Posterior cingulate gyrus (tissue), 11 donors: ENCODE data around the gene ZAP70.

Experiments
- DNase-seq, 10 donors: peaks; one replicate each; pipeline versions ENCODE4 v3.0.0 to v3.0.0-alpha.2; 2020 to 2021; ENCODE audit warnings: mixed read lengths in 3 of 10
- intact Hi-C: fragments of 100-400 bp; cut with DNase I; formaldehyde crosslinking; loops from one replicate; pipeline ENCODE4 v1.15.1; 2023

Gene ZAP70

DNA sequence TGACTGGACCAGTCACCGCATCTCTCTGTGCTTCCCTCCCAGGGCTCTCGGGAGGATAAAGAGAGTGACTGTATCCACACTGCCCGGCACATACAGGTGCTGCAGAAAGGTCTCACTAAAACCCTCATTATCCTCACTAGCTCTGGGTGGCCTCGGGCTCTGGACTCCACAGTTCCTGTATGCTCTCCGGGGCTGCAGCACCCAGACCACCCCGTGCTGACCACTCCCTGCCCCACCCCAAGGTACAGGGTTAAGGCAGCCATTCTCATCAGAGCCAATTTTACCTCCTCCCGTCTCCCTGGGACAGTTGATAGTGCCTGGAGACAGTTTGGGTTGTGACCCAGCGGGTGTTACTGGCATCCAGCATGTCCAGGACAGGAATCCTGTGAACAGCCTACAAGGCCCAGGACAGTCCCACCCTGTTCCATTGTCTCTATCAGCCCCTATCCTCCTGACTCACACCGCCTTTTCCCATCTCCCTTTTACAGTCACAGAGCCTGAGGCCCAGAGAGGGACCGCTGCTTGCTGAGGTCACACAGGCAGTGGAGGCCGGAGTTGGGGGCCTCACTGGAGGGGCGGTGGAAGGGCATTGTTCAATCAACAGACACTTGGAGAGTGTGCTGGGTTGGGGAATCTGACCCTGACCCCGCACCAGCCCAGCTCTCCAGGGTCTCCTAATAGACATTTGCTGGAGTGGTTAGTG, 1.7 kb downstream of the ZAP70 start:
- intact Hi-C loops = no loop called here
- DNase-seq = peak in 4 of 10 donors; percentile 5 to 47 (median 24)

DNA sequence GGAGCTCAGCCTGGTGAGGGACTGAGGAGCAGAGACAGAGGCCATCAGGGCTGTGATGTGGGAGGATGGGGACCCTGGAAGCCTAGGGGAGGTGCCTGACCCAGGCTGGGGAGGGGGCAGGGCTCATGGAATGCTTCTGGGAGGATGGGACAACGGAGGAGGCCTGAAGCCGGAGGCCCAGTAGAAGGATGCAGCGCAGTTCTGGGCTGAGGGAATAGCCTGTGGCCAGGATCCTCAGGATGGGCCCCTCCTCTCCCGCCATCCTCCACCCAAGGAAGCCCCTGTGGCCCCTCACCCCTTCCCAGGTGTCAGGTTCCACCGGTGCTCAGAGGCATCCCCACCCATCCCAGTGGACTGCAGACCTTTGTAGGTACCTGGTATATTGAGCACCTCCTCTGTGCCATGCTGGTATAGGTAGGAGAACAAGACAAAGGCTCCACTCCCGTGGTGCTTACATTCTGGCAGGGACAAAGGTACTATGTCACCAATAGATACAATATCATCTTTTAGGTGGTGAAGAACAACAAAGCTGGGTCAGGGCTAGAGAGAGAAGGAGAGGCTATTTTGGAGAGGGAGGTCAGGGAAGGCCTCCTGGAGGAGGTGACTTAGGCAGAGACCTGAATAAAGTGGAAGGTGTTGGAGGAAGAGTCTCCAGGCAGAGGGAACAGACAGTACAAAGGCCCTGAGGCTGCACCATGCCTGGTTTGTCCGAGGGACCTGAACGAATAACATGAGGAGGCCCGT, 2.7 kb downstream of the ZAP70 start:
- peak in 5 of 10 donors; percentile 0 to 62 (median 8) for DNase-seq
- intact Hi-C loops = no loop called here

DNA sequence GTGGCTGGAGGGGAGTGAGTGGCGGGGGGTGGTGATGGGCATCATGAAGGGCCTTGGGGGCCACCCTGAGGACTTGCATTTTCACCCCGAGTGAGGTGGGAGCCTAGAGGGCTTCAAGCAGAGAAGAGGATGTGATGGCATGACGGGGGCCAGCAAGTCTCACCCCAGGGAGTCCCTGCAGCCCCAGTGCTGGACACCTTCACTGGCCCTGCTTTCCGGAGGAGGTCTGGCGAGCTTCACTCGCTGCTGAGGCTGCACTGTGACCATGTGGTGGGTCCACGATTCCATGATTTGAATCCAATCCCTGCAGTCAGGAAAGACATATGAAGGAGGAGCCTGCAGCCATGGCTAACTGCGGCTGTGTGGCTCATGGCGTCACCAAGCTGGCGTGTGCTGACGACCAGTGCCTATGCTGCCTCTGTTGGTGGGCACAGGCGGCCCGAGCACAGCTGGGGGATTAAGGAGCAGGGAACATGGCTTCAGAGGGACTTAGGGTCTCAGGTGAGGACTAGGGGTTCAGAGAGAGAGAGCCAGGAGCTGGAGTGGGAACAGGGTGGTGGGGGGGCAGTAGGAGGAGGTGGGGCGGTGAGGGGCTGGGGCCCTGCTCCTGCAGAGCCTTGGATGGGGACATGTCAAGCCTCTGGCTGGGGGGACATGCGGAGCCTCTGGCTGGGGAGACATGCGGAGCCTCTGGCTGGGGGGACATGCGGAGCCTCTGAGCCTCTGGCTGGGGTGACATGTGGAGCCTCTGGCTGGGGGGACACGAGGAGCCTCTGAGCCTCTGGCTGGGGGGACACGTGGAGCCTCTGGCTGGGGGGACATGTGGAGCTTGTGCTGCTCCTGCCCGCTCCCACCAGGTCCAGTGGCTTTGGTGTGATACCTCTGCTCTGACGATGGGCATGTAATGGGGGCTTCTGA, 3.6 kb downstream of the ZAP70 start:
- peak in 5 of 10 donors; percentile 0 to 64 (median 57) for DNase-seq
- intact Hi-C loops = no loop called here

DNA sequence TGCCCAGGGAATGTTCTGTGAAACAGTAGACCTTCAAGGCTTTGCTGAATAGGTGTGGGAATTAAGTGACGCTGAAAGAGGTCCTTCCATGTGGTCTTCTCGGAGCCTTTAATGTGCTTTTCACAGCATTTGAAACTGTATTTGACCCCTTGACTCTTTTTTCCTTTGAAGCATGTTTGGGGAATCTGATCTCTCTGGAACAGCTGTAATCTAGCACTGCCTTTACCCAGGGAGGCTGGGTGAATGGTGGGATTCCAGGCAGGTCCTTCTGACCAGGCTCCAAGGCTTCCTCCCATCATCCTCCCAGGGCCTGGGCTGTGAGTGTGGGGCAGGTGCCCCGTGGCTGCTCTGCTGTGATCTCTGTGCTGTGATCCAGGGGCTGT, 4.2 kb downstream of the ZAP70 start:
- intact Hi-C loops = no loop called here
- DNase-seq = peak in 1 of 10 donors; percentile 18

DNA sequence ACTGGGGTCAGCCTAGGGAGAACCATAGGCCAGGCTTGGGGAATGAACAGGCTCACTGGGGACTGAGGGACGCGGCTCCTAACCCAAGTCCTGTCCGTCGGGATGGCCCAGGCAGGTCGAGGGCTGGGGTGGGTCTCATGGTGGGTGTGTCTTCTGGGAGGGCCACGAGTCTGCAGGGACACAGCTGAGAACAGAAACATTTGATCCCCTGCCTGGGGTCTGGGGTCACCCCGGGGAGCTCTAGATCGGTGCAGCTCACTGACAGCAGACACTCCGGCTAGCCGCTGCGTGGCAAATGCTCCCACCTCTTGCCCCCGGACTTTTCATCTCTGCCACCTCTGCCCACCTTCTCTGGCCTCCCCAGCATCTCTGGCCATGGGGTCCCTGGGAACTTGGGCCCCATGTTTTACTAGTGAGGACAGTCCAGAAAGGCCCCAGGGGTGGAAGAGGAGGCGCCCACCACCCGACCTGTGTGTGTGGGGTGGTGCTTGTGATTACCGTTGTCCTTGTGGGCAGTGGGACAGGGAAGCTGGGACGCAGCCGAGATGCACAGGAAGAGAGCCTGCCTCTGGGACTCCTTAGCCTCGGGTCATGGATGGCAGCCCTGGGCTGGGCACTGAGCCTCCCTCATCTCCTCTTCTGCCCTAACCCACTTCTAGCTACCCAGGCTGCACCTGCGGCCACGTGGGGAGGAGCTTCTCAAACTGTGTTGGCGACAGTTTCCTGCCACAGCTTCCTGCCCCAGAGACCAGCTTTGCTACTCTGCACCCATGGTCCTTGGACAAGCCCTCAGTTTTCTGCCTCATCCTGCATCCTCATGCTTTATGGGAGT, 4.9 kb downstream of the ZAP70 start:
- intact Hi-C loops = no loop called here
- peak in 4 of 10 donors; percentile 19 to 74 (median 60) for DNase-seq

DNA sequence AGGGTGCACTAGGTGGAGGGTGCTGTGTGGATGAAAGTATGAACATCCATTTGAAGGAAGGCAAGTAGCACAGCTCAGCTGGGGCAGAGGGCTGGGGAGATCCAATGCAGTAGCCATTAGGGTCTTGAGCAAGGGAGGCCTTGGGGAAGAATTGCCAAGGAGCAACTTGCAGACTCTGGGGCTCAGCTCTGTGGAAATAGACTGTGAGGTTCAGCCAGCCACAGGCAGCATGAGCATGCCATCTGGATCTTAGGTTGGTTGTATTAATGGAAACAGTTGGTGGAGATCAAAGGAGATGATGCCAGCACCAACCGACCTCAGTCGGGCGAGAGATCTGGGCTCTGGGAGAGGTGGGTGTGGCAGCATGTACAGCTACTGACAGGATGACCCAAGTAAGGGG, 5.6 kb downstream of the ZAP70 start:
- intact Hi-C loops = no loop called here
- DNase-seq = peak in 4 of 10 donors; percentile 7 to 41 (median 22)

DNA sequence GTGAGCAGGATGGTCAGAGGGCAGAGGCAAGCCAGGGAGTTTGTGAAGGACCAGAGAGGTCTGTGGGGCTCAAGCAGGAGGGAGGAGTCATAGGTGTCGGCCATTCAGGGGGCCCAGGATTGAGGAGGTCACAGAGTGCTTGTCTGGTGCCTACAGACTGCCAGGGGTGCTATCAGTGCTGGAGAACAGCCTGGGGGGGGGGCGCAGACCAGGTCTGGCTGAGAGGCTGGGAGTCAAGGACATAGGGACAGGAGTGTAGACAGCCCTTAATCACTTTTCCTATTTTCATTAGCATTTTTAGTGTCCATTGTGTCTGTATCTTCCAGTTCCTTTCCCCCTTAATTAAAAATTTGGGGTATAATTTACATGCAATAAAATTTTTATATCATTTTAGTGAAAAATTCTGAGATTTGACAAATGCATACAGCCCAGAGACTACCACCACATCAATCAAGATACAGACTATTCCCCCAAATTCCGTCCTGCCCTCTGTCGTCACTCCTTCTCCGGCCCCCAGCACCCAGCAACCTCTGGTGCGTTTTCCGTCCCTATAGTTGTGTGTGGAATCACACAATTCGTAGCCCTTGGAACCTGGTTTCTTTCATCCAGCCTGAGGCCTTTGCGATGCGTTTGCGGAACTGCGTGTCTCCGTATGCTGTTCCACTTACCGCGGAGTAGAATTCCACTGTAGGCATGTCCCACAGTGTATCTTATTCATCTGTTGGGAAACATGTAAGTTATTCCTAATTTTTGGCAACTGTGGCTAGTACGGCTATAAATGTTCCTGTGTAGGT, 6.2 kb downstream of the ZAP70 start:
- intact Hi-C loops = no loop called here

DNA sequence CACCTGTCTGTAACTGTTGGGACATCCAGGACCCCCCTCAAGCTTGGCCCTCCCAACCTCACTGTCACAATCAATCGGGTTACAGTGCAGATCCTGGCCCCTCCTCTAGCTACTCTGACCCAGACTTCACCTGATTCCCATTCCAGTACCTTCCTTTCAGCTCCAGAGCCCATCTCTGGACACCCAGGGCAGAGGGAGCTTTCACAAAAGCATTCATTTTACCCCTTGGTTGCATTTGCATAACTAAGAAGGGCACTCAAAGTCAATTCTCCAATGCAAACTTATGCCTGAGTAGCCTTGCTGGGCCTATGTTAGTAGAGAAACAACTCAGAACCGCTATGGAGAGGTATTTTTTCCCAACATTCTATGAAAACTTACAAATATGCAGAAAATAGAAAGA, 7.4 kb downstream of the ZAP70 start:
- peak in 2 of 10 donors; percentile 2 to 7 for DNase-seq
- intact Hi-C loops = no loop called here

More for the DNA sequence above, 6.2 kb downstream of the ZAP70 start:
- DNase-seq = peak in 2 of 10 donors; percentile 31 to 60

DNA sequence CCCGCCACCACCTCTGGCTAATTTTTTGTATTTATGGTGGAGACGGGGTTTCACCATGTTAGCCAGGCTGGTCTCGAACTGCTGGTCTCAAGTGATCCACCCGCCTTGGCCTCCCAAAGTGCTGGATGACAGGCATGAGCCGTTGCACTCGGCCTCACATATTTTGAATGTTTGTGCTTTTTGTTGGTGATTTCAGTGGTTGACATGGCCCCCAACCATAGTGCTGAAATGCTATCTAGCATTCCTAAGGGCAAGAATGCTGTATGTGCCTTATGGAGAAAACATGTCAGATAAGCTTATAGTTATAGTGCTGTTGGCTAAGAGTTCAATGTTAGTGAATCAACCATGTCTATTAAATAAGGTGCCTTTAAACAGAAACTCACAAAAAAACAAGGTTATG, 8.9 kb downstream of the ZAP70 start:
- intact Hi-C loops = no loop called here
- DNase-seq = peak in 2 of 10 donors; percentile 11 to 41

DNA sequence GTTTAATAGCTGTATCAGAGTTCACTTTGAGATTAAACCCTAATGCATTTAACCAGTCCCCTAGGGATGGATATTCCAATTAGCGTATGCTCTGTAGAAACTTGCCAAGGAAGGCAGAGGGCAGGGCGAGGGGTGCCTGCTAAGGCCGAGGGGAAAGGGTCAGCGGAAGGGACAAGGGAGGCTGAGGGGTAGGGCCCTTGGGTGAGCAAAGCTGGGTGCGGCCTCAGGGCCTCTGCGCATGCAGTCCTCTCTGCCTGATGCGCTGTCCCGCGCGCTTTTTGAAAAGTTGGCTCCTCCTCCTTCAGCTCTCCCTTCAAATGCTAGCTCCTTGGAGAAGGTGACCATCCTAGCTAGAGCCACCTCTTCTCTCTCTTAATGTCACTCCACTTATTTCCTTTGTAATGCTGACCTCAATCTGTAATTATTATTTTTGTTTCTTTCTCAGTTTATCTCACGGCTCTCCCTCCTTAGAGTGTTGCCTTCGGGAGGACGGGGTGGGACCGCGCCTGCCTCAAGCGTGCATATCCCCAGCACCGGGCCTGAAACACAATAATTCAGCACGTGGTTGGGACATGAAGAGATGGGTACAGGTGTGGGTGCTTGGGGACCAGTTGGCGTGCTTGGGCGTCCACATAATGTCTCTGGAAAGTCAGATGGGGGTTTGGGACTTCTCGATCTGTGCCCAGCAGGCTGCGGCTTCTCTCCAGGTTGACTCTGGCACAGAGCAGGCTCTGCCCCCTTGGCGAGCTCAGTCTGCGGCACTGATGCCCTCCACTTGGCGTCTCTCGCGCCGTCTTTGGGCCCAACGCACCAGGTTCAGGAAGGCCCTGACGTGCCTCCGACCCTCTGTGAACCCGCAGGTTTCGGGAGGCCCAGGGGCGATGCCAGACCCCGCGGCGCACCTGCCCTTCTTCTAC, 10.0 kb downstream of the ZAP70 start:
- intact Hi-C loops = no loop called here
- DNase-seq = peak in 4 of 10 donors; percentile 20 to 80 (median 64)

DNA sequence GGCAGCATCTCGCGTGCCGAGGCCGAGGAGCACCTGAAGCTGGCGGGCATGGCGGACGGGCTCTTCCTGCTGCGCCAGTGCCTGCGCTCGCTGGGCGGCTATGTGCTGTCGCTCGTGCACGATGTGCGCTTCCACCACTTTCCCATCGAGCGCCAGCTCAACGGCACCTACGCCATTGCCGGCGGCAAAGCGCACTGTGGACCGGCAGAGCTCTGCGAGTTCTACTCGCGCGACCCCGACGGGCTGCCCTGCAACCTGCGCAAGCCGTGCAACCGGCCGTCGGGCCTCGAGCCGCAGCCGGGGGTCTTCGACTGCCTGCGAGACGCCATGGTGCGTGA, 10.7 kb downstream of the ZAP70 start:
- peak in 4 of 10 donors; percentile 16 to 73 (median 55) for DNase-seq
- intact Hi-C loops = no loop called here

DNA sequence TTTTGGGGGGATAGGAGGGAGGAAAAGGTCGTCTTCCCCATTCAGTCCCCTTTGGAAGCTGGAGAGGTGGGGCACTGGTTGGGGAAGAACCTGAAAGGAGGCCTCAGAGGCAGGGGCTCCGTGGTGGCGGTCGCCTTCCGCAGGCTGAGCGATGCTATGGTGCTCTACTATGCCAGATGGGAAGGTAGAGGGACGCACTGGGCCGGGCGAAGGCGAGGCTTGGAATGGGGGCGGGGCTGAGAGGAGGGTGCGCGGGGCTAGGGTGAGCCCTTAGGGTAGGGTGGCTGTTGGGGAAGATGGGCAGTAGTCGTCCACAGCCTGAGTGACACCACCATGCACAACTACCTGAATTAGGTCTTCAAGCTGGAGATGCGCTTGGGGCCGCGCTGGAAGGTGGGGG, 11.1 kb downstream of the ZAP70 start:
- intact Hi-C loops = no loop called here
- DNase-seq = peak in 2 of 10 donors; percentile 64

DNA sequence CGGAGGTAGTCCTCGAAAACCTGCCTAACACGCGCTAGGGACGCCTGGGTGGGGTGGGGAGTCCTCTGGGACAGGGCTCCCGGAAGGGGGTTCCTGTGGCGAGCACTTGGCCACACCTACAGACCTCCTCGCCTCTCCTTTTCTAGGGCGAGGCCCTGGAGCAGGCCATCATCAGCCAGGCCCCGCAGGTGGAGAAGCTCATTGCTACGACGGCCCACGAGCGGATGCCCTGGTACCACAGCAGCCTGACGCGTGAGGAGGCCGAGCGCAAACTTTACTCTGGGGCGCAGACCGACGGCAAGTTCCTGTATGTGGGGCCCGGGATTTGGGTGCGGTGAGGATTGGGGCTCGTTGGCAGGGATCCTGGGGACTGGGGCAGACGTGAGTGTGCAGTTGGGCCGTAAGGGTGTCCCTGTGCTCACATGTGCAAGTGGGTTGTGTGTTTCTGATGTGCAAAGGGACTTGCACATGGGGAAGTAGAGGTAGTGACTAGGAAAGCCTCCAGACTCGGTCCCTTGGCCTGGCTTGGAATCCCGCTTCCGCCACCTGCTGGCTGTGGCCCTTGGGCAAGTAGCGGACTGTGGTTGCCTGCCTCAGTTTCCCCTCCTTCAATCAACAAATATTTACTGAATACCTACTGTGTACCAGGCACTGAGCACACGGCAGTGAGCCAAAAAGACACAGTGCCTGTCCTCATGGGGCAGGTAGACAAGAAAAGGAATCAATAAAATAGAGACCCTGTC, 11.7 kb downstream of the ZAP70 start:
- intact Hi-C loops = no loop called here
- DNase-seq = peak in 3 of 10 donors; percentile 46 to 72 (median 67)

DNA sequence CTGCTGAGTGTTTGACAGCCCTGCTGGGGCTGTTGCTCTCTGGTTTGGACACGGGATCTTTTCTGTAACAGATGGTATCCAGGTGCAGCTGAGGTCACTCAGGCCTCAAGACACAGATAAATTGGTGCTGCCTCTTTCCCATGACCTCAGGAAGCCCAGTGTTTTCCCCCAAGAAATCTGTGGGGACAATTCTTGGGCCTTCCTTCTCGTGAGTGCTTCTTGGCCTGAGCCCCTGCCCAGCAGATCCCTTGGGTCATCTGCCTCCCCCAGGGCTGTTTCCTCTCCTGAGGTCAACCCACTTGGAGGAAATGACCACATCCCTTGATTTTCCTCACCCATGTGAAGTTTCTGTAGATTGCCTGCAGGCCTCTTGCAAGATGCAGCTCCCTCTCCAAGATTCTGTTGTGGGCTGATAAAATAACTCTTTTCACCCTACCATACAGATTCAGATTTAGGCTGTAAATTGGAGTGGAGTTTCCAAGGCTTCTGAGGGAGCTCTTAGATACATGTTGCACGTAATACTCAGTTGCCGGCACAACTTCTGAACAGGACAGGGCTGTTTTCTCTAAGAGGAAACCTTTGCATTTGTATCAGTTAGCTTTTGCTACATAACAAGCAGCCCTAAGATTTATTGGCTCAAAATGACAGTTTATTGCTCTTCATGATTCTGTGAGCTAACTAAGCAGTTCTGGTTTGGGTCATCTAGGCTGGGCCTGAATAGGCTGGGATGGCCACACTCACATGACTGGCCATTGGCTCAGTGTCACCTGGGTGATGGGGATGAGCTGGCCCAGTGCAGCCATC, 13.1 kb downstream of the ZAP70 start:
- DNase-seq = peak in 2 of 10 donors; percentile 3 to 27
- intact Hi-C loops = no loop called here

DNA sequence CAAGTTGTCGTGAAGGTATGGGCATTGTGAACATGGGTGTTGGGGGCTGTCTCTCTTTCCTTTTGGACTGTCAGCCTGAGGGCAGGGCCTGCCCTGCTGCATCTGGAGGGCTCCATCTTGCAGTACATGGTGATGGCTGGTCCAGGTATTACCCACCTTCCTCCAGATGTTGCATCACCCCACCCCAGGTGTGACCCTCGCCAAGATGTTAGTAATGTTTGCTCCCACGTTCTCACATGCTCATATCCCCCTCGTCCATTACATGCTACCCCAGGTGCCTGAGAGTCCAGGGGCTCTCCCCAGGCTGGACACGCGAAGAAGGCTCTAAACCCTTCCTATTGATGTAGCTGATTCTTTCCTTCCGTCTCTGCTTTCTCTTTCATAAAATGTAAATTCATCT, 13.9 kb downstream of the ZAP70 start:
- DNase-seq = peak in 1 of 10 donors; percentile 24
- intact Hi-C loops = no loop called here

DNA sequence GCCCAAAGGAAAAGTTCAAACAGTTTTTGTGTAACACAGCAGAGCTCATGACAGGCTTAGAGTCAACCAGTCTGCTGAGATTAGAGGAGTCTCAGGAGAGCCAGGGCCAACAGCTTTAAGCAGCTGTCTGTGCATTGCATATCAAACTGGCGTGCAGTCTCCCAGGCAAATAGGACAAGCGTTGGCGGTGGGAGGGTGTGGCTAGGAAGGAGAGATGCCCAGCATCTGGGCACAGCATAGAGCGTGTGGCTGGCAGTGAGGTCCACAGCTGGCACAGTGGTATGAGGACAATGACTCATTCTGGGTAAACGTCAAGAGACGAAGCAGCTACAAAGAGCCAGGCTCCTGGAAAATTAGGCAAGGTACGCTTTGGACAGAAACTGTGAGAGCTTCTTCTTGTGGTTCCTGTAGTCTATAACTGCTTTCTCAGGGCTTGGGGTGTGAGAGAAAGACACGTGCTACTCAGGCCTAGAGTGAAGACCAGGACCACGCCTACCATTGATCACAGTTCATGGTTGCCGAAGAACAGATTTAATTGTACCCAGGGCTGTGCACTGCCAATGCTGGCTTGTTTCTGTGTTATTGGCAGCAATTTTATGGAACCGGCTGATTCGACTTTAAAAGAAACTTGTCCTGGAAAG, 14.8 kb downstream of the ZAP70 start:
- intact Hi-C loops = no loop called here
- DNase-seq = peak in 7 of 10 donors; percentile 13 to 92 (median 50)
